Measurements from ENCODE around the gene TSPEAR.

Gene TSPEAR

DNA sequence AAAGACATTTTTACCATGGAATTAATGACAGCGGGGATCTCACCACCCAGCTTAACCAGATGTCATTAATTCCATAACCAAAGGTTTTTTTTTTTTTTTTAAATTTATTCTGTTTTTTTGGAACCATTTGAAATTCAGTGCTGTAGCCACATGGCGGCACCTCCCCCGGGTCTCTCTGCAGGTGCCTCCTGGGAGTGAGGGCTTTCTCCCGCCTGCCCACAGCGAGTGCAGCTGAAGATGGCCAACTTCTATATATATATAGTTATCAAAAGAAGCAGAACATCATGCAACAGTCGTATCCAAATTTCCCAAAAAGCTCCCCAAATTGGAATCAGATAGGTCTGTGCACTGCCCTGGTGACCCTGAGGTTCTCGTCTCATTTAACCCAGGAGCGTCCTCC is 95.9 kb downstream of the TSPEAR start:
- Histone ChIP-seq H3K36me3 (no peaks in the 10 kb centered on the region), H3K27ac (no peak overlapping the region), H3K4me1 (ENCODE audit: control insufficient read depth in 1 of 2, insufficient read depth in 1 of 2, low read depth in 1 of 2, low read length in 1 of 2) (peaks cover 30 to 39% of the 10 kb centered on the region in 2 experiments), H3K4me3 (ENCODE audit: low read depth in 1 of 2, low read length in 1 of 2) (no peak overlapping the region), H3K9me3 (no peaks in the 10 kb centered on the region), H3K27me3 (no peaks in the 10 kb centered on the region)
- TF ChIP-seq, protein P1, sequence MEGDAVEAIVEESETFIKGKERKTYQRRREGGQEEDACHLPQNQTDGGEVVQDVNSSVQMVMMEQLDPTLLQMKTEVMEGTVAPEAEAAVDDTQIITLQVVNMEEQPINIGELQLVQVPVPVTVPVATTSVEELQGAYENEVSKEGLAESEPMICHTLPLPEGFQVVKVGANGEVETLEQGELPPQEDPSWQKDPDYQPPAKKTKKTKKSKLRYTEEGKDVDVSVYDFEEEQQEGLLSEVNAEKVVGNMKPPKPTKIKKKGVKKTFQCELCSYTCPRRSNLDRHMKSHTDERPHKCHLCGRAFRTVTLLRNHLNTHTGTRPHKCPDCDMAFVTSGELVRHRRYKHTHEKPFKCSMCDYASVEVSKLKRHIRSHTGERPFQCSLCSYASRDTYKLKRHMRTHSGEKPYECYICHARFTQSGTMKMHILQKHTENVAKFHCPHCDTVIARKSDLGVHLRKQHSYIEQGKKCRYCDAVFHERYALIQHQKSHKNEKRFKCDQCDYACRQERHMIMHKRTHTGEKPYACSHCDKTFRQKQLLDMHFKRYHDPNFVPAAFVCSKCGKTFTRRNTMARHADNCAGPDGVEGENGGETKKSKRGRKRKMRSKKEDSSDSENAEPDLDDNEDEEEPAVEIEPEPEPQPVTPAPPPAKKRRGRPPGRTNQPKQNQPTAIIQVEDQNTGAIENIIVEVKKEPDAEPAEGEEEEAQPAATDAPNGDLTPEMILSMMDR (IDR thresholded peaks at IDR 0.05), result no peak

DNA sequence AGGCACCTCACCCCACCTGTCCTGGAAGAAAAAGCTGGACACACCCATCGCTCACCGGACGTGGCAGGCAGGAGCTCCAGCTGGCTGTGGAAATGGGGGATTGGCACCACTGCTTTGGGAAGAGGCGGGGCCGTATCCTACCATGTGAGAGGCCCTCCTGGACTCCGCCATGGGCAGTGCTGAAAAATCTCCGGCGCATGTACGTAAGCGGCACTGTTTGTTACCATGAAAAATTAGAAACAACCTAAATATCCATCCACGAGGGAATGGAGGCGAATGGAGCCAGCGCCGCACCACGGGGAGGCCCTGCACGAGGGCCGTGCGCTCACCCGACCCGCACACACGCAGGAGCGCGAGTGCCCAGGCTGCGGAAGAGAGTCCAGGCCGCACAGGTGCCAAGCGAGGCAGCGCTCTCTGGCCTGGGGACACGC is 96.4 kb downstream of the TSPEAR start:
- TF ChIP-seq, protein P1 (IDR thresholded peaks at IDR 0.05), result no peak
- Histone ChIP-seq H3K27me3 (no peaks in the 10 kb centered on the region), H3K27ac (no peak overlapping the region), H3K4me1 (ENCODE audit: control insufficient read depth in 1 of 2, insufficient read depth in 1 of 2, low read depth in 1 of 2, low read length in 1 of 2) (peaks cover 28 to 35% of the 10 kb centered on the region in 2 experiments), H3K9me3 (no peaks in the 10 kb centered on the region), H3K4me3 (ENCODE audit: low read depth in 1 of 2, low read length in 1 of 2) (no peak overlapping the region), H3K36me3 (no peaks in the 10 kb centered on the region)

DNA sequence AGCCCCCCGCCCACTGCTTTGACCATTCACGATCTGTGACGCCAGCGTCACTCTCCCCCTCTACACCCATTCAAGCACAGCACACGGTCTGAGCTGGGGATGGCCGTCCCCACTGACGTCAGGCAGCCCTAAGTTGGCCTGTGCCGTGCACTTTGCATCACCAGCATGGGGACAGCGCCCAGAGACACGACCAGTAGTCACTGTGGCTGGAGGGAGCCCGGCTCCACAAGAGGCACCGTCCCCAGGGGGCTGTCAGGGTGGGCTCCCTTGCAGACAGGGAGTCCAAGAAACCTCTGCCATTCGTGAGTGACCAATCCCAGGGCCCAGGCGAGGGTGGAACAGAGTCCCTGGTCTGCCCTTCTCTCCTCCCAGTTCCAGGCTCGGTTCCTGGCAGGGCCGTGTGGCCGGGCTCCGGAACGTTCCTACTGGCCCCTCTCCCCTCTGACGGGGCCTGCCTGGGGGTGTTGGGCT is 97.2 kb downstream of the TSPEAR start:
- Histone ChIP-seq H3K27ac (no peak overlapping the region), H3K27me3 (no peaks in the 10 kb centered on the region), H3K4me1 (ENCODE audit: control insufficient read depth in 1 of 2, insufficient read depth in 1 of 2, low read depth in 1 of 2, low read length in 1 of 2) (peaks cover 21 to 27% of the 10 kb centered on the region in 2 experiments), H3K4me3 (ENCODE audit: low read depth in 1 of 2, low read length in 1 of 2) (no peak overlapping the region), H3K9me3 (no peaks in the 10 kb centered on the region), H3K36me3 (no peaks in the 10 kb centered on the region)
- TF ChIP-seq, protein P1 (IDR thresholded peaks at IDR 0.05), result no peak

DNA sequence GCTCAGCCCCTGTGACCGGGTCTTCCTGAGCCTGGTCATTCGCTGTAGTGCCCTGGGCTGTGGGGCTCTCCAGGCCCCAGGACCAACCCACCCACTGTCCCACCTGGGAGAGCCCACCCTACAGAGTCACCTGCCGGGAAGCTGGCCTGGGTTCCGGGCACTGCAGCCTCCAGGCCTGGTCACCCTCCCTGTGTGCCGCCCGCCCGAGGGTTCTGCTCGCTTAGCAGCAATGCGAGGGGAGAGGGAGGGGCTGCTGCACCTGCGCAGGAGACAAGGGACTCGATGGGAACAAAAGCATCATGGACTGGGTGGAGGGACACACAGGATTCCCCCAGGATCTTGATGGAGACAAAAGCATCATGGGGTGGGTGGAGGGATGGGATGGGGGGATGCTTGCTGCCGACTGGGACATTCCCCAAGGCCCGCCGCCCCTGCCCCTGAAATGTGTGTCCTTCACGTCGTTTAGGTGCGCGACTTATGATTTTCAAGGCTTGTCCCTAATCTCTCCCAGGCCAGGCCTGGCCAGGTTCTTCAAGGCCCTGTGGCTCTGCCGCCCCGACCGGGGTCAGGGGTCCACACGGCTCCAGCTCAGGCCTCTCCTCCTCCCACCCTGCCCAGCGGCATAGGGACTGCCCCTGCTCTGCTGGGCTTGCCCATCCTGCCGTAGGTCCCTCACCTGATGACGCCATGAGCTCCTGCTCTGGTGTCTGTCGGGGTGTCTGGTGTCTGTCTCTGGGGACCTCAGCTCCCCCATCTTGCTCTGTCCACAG is 97.8 kb downstream of the TSPEAR start:
- TF ChIP-seq, protein P1 (IDR thresholded peaks at IDR 0.05), result no peak
- Histone ChIP-seq H3K4me3 (ENCODE audit: low read depth in 1 of 2, low read length in 1 of 2) (no peak overlapping the region), H3K4me1 (ENCODE audit: control insufficient read depth in 1 of 2, insufficient read depth in 1 of 2, low read depth in 1 of 2, low read length in 1 of 2) (peaks cover 15 to 21% of the 10 kb centered on the region in 2 experiments), H3K27ac (no peak overlapping the region), H3K9me3 (no peaks in the 10 kb centered on the region), H3K36me3 (no peaks in the 10 kb centered on the region), H3K27me3 (no peaks in the 10 kb centered on the region)

DNA sequence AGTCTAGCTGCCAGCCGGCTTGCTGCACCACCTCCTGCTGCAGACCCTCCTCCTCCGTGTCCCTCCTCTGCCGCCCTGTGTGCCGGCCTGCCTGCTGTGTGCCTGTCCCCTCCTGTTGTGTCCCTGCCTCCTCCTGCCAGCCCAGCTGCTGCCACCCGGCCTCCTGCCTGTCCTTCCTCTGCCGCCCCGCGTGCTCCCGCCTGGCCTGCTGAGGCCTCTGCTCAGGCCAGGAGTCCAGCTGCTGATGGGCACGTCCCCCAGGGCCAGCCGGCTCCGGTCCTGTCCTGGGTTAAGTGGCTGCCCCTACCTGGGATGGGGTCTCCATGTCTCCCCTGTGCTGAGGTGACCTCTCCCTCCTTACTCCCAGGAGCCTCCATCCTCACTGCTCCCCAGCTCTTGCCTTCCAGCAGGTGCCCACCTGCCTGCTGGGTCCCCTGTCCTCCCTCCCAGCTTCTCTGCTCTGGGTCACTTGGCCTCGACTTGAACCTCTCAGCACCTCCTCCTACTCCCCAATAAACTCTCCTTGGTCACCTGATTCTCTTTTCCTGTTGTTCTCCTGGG is 98.6 kb downstream of the TSPEAR start:
- H3K4me1 ChIP-seq (ENCODE audit: control insufficient read depth in 1 of 2, insufficient read depth in 1 of 2, low read depth in 1 of 2, low read length in 1 of 2), result peaks cover 6 to 13% of the 10 kb centered on the region in 2 experiments
- TF ChIP-seq, protein P1 (IDR thresholded peaks at IDR 0.05), result no peak
- H3K36me3 ChIP-seq, result no peaks in the 10 kb centered on the region
- H3K27me3 ChIP-seq, result no peaks in the 10 kb centered on the region
- no peak overlapping the region for H3K27ac ChIP-seq
- no peaks in the 10 kb centered on the region for H3K9me3 ChIP-seq
- no peak overlapping the region for H3K4me3 ChIP-seq (ENCODE audit: low read depth in 1 of 2, low read length in 1 of 2)

All from neutrophil (primary cell).